AG04449 (cell line): ENCODE data around the gene UBE3D.

Experiments used
- CTCF ChIA-PET: fragments of 350-600 bp; formaldehyde crosslinking; extraction: SDS; loops from one replicate; lab custom pipeline; 2021; ENCODE audit warnings: antibody characterized with exemption; lab: Yijun Ruan, JAX
- POLR2A ChIA-PET: fragments of 400-600, 350-600 bp; formaldehyde crosslinking; extraction: SDS; loops from one replicate; lab custom pipeline; 2020; ENCODE audit warnings: antibody characterized with exemption, inconsistent platforms; lab: Yijun Ruan, JAX
- DNase-seq: peaks from one replicate; pipeline ENCODE4 v3.0.0-alpha.2; 2010; ENCODE audit warnings: low read depth, low spot score
- H3K4me3 ChIP-seq: 2 replicates; pipeline ENCODE4 v1.5.1; 2011; ENCODE audit warnings: low read depth, mild to moderate bottlenecking, control low read depth, low read length
- TF ChIP-seq, protein P1 (sequence below): IDR thresholded peaks from one replicate; pipeline ENCODE4 v1.5.1; 2011; ENCODE audit warnings: mild to moderate bottlenecking, moderate library complexity, low read length, control low read depth, inconsistent platforms; ENCODE audit not compliant: insufficient read depth; ENCODE audit errors: missing control alignments

The UBE3D gene

GRCh38 chr6:83097675-83098074, 32.0 kb upstream of the UBE3D start:
- no peak for DNase-seq
- ChIA-PET POLR2A (no interaction called here), CTCF (interaction anchor here (4.8 kb wide), 1 partner anchor 31 kb away, joined by 39 read pairs; the partner anchor contains the start of genes DOP1A and UBE3D)
- TF ChIP-seq, protein P1, sequence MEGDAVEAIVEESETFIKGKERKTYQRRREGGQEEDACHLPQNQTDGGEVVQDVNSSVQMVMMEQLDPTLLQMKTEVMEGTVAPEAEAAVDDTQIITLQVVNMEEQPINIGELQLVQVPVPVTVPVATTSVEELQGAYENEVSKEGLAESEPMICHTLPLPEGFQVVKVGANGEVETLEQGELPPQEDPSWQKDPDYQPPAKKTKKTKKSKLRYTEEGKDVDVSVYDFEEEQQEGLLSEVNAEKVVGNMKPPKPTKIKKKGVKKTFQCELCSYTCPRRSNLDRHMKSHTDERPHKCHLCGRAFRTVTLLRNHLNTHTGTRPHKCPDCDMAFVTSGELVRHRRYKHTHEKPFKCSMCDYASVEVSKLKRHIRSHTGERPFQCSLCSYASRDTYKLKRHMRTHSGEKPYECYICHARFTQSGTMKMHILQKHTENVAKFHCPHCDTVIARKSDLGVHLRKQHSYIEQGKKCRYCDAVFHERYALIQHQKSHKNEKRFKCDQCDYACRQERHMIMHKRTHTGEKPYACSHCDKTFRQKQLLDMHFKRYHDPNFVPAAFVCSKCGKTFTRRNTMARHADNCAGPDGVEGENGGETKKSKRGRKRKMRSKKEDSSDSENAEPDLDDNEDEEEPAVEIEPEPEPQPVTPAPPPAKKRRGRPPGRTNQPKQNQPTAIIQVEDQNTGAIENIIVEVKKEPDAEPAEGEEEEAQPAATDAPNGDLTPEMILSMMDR: no peak
- H3K4me3 ChIP-seq: no peak overlapping the region

- no peak for DNase-seq
- CTCF ChIA-PET: interaction anchor here (4.8 kb wide), 1 partner anchor 31 kb away, joined by 39 read pairs; the partner anchor contains the start of genes DOP1A and UBE3D
- TF ChIP-seq, protein P1: no peak
- POLR2A ChIA-PET: no interaction called here
- no peak overlapping the region for H3K4me3 ChIP-seq
Measured at GRCh38 chr6:83097204-83097603, 31.6 kb upstream of the UBE3D start.

DNA sequence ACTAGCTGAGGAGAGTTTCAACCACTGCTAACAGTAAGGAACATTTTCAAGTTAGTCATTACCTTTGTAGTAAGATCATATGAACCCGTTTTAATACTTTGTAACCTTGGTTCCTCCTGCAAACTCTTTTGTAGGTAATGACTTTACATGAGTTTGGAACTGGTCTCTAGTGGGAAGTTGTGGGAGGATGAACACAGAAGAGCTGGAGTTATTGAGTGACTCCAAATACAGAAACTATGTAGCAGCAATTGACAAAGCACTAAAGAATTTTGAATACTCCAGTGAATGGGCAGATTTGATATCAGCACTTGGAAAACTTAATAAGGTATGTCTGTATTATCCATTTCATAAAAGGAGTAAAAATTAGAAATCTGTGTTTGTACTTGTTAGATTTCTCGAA, 31.1 kb upstream of the UBE3D start:
- ChIA-PET POLR2A (no interaction called here), CTCF (interaction anchor here (4.8 kb wide), 1 partner anchor 30 kb away, joined by 39 read pairs; the partner anchor contains the start of genes DOP1A and UBE3D)
- no peak for DNase-seq

GRCh38 chr6:83092756-83093399, 27.2 kb upstream of the UBE3D start:
- TF ChIP-seq, protein P1: no peak
- H3K4me3 ChIP-seq: no peak overlapping the region
- no peak for DNase-seq
- ChIA-PET CTCF (interaction anchor here (4.4 kb wide), 1 partner anchor 26 kb away, joined by 34 read pairs; the partner anchor contains the start of genes DOP1A and UBE3D), POLR2A (no interaction called here)

More for the DNA sequence above, 31.1 kb upstream of the UBE3D start:
- H3K4me3 ChIP-seq: no peak overlapping the region
- TF ChIP-seq, protein P1: no peak

DNA sequence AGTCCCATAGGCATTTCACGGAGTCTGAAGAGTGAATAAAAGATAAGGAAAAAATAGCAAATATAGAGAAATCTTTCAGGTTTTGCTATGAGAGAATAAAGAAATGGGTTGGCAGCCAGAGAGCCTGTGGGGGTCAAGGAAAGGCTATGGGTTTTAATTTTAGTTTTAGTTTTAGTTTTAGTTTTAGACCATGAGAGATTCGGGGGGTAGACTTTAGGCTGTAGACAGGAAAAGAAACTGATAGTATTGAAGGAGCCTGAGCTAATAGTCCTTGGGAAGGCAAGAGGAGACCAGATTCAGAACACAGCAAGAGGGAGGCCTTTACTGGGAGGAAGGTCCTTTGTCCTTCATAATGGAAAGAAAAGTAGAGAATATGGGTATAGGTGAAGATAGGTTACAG, 21.1 kb upstream of the UBE3D start:
- no peak for DNase-seq
- H3K4me3 ChIP-seq: no peak overlapping the region
- CTCF ChIA-PET: interaction anchor here (3.3 to 6.5 kb wide), 2 partner anchors 20 kb away, joined by 24 to 71 read pairs; partner anchors contain the start of genes DOP1A and UBE3D
- TF ChIP-seq, protein P1: no peak
- POLR2A ChIA-PET: no interaction called here

DNA sequence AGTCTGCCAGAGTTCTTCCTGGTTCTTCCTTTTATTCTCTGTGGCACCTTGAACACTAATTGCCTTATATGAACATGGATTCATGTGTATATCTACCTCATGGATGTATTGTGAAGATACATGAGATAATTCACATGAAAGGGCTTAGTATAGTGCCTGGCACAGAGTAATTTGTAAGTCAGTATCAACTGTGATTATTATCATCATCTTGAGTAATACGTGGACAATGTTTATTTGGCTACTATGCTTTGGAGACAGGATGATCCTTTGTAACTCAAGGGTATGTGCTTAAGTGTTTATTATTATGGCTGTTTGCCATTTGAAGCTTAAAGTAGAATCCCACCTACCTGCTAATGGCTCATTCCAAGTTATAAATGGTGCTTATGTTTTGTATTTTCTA, 17.8 kb upstream of the UBE3D start:
- CTCF ChIA-PET: interaction anchor here (1.1 to 6.5 kb wide), 3 partner anchors 17 to 428 kb away, joined by 3 to 71 read pairs (median 8); partner anchors contain the start of genes DOP1A and UBE3D
- POLR2A ChIA-PET: no interaction called here
- H3K4me3 ChIP-seq: no peak overlapping the region
- DNase-seq: no peak
- TF ChIP-seq, protein P1: no peak
